Lower leg skin (tissue), 3 donors: ENCODE data around the gene CSHL1.
"Not testable (repeated sequence)": the region's sequence is repeated elsewhere in the genome, so short reads cannot be mapped to it uniquely, and the experiment has no call there.

Experiments used
- CTCF ChIP-seq, 3 donors: fragments of 450-650 bp; IDR thresholded peaks; one replicate each; pipeline ENCODE4 v1.5.1; 2016; ENCODE audit warnings: antibody characterized with exemption in 3 of 3, mild to moderate bottlenecking in 3 of 3, moderate library complexity in 2 of 3
- POLR2A ChIP-seq, 2 donors: fragments of 450-650 bp; IDR thresholded peaks; one replicate each; pipeline ENCODE4 v1.6.1; 2016 to 2017; ENCODE audit warnings: antibody characterized with exemption in 2 of 2, mild to moderate bottlenecking in 1 of 2, moderate library complexity in 1 of 2

- TF ChIP-seq CTCF, POLR2A (IDR thresholded peaks at IDR 0.05): not testable (repeated sequence)
These were observed 9.1 kb downstream of the CSHL1 start for GRCh38 chr17:63901971-63902370.
